Epithelial cell of esophagus (primary cell): ENCODE data around the gene ADPGK.
"Not testable (repeated sequence)": the region's sequence is repeated elsewhere in the genome, so short reads cannot be mapped to it uniquely, and the experiment has no call there.

Experiments used
- DNase-seq: peaks from one replicate; pipeline ENCODE4 v3.0.0; 2010; ENCODE audit warnings: low read depth
- H3K4me3 ChIP-seq: 2 replicates; pipeline ENCODE4 v1.5.1; 2011; ENCODE audit warnings: mild to moderate bottlenecking, low read length, control low read depth
- TF ChIP-seq, protein P1 (sequence below): IDR thresholded peaks from 2 replicates; pipeline ENCODE4 v1.5.1; 2011; ENCODE audit warnings: low read depth, mild to moderate bottlenecking, low read length, control low read depth, inconsistent platforms; ENCODE audit not compliant: insufficient read depth; ENCODE audit errors: missing control alignments

ADPGK gene

DNA sequence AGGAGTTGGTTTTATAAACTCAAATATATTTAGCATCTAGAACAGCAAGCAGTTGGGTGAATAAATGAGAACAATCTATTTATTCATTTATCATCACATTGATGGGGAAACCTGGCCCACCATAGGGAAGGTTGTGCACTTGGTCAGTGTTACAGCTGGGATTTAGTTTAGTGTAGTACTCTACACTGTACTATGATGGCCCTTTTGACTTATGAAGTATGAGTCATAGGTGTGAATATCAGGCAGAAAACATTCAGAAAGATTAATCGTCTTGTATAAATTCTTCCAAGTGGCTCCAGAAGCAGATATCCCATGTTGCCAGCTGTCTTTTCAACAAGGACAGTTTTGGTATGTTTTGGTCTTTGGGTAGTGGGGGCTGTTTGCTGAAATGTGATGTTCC, 59.5 kb downstream of the ADPGK start:
- no peak overlapping the region for H3K4me3 ChIP-seq
- TF ChIP-seq, protein P1, sequence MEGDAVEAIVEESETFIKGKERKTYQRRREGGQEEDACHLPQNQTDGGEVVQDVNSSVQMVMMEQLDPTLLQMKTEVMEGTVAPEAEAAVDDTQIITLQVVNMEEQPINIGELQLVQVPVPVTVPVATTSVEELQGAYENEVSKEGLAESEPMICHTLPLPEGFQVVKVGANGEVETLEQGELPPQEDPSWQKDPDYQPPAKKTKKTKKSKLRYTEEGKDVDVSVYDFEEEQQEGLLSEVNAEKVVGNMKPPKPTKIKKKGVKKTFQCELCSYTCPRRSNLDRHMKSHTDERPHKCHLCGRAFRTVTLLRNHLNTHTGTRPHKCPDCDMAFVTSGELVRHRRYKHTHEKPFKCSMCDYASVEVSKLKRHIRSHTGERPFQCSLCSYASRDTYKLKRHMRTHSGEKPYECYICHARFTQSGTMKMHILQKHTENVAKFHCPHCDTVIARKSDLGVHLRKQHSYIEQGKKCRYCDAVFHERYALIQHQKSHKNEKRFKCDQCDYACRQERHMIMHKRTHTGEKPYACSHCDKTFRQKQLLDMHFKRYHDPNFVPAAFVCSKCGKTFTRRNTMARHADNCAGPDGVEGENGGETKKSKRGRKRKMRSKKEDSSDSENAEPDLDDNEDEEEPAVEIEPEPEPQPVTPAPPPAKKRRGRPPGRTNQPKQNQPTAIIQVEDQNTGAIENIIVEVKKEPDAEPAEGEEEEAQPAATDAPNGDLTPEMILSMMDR: no peak
- DNase-seq: no peak

DNA sequence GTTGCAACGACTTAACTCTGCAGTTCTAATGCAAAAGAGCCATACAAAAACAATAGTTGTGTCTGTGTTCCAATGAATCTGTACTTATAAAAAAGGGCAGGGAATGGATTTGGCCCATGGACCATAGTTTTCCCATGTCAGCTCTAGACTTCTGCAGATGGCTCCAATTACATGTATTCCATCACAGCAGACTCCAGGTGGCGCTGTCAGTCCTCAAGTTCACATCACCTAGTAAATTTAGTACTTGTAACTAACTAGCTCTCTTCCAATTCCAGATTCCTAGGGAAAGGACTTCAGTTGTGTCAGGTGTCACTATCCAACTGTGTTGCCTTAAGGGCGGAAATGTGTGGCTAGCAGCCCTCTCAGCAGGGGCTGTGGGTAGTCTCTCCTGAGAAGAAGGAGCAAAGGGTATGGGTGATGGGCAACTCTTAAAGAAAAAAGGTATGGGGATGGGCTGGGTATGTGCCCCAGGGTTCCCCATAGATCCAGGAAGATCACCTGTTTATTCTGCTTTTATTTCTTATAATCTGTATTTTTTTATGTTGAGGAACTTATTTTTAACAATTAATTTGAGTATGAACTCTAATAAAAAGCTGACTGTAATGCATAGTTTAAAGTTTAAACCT, 61.4 kb downstream of the ADPGK start:
- peak; percentile 79 for DNase-seq
- H3K4me3 ChIP-seq: no peak overlapping the region
- TF ChIP-seq, protein P1: peak; percentile 83

DNA sequence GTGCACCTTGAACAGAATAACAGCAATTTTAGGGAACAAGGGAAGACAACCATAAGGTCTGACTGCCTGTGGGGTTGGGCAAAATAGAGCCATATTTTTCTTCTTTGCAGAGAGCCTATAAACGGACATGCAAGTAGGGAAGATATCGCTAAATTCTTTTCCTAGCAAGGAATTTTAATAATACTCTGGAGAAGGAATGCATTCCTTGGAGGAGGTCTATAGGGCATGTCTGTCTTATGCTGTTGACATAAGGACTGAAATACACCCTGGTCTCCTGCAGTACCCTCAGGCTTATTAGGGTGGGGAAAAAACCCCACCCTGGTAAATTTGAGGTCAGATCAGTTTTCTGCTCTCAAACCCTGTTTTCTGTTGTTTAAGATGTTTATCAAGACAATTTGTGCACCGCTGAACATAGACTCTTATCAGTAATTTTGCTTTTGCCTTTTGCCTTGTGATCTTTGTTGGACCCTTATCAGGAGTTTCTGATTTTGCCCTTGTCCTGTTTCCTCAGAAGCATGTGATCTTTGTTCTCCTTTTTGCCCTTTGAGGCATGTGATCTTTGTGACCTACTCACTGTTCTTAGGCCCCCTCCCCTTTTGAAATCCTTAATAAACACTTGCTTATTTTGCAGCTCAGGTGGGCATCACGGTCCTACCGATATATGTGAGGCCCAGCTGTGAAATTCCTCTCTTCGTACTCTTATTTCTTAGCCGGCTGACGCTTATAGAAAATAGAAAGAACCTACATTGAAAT, 74.8 kb downstream of the ADPGK start:
- H3K4me3 ChIP-seq, DNase-seq: not testable (repeated sequence)

DNA sequence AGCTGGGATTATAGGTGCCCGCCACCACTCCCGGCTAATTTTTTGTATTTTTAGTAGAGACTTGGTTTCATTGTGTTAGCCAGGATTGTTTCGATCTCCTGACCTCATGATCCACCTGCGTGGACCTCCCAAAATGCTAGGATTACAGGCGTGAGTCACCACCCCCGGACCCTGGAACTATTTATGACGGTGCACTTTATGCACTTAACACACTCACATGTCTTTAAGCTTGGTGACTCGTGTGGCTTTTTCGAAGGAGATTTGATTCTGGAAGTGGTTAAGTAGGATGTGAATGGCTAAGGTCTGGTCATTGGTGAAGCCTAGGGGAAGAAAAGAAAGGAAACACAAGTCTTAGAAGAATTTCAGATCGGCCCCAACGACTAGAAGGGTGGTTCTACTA, 77.3 kb downstream of the ADPGK start:
- TF ChIP-seq, protein P1: no peak
- no peak overlapping the region for H3K4me3 ChIP-seq
- peak; percentile 21 for DNase-seq
